Measurements from ENCODE around the gene ERMP1.
"Not testable (repeated sequence)": the region's sequence is repeated elsewhere in the genome, so short reads cannot be mapped to it uniquely, and the experiment has no call there.

ERMP1 gene

GRCh38 chr9:5832538-5833529 is at the start of gene ERMP1:
ERMP1 (minus strand) TSS chr9:5833117; CDS start chr9:5833027, 90 bp downstream.
- peak; percentile 95 for DNase-seq (ENCODE audit: low spot score)

GRCh38 chr9:5882244-5883012 is 49.5 kb upstream of the ERMP1 start:
- DNase-seq (ENCODE audit: low spot score) = not testable (repeated sequence)

- DNase-seq (ENCODE audit: low spot score) = peak; percentile 84
Measured at GRCh38 chr9:5879419-5880181, 46.7 kb upstream of the ERMP1 start.

GRCh38 chr9:5876711-5877110 is 43.8 kb upstream of the ERMP1 start:
- DNase-seq (ENCODE audit: low spot score) = no peak

GRCh38 chr9:5876026-5876425 is 43.1 kb upstream of the ERMP1 start:
- no peak for DNase-seq (ENCODE audit: low spot score)

- no peak for DNase-seq (ENCODE audit: low spot score)
Measured at GRCh38 chr9:5874048-5874447, 41.1 kb upstream of the ERMP1 start.

GRCh38 chr9:5873439-5873838 is 40.5 kb upstream of the ERMP1 start:
- no peak for DNase-seq (ENCODE audit: low spot score)

- DNase-seq (ENCODE audit: low spot score) = no peak
Measured at GRCh38 chr9:5872511-5872910, 39.6 kb upstream of the ERMP1 start.

GRCh38 chr9:5871785-5872184 is 38.9 kb upstream of the ERMP1 start:
- no peak for DNase-seq (ENCODE audit: low spot score)

- DNase-seq (ENCODE audit: low spot score) = no peak
Measured at GRCh38 chr9:5870691-5871090, 37.8 kb upstream of the ERMP1 start.

GRCh38 chr9:5870020-5870339 is 37.1 kb upstream of the ERMP1 start:
- no peak for DNase-seq (ENCODE audit: low spot score)

- DNase-seq (ENCODE audit: low spot score) = peak; percentile 15
Measured at GRCh38 chr9:5869315-5870019, 36.5 kb upstream of the ERMP1 start.

- no peak for DNase-seq (ENCODE audit: low spot score)
Measured at GRCh38 chr9:5868235-5868634, 35.3 kb upstream of the ERMP1 start.

GRCh38 chr9:5866685-5867084 is 33.8 kb upstream of the ERMP1 start:
- DNase-seq (ENCODE audit: low spot score) = no peak

- no peak for DNase-seq (ENCODE audit: low spot score)
Measured at GRCh38 chr9:5866272-5866671, 33.4 kb upstream of the ERMP1 start.

- DNase-seq (ENCODE audit: low spot score) = no peak
Measured at GRCh38 chr9:5864446-5864845, 31.5 kb upstream of the ERMP1 start.

GRCh38 chr9:5863092-5863746 is 30.3 kb upstream of the ERMP1 start:
- no peak for DNase-seq (ENCODE audit: low spot score)

- DNase-seq (ENCODE audit: low spot score) = no peak
Measured at GRCh38 chr9:5858833-5859232, 25.9 kb upstream of the ERMP1 start.

- DNase-seq (ENCODE audit: low spot score) = no peak
Measured at GRCh38 chr9:5857928-5858327, 25.0 kb upstream of the ERMP1 start.

- no peak for DNase-seq (ENCODE audit: low spot score)
Measured at GRCh38 chr9:5854063-5854790, 21.3 kb upstream of the ERMP1 start.

- DNase-seq (ENCODE audit: low spot score) = no peak
Measured at GRCh38 chr9:5853617-5854016, 20.7 kb upstream of the ERMP1 start.
